Stimulated activated CD8-positive, alpha-beta memory T cell treated with anti-CD3 and anti-CD28 coated beads, Interleukin-15, amount 100 ng/mL, for 24 hours (primary cell): ENCODE results near the gene DPY19L1.
"Not testable (repeated sequence)": the region's sequence is repeated elsewhere in the genome, so short reads cannot be mapped to it uniquely, and the experiment has no call there.

Experiments
- DNase-seq: peaks from one replicate; pipeline ENCODE4 v3.0.0-alpha.2; 2020; ENCODE audit warnings: low read depth

The DPY19L1 gene

DNA sequence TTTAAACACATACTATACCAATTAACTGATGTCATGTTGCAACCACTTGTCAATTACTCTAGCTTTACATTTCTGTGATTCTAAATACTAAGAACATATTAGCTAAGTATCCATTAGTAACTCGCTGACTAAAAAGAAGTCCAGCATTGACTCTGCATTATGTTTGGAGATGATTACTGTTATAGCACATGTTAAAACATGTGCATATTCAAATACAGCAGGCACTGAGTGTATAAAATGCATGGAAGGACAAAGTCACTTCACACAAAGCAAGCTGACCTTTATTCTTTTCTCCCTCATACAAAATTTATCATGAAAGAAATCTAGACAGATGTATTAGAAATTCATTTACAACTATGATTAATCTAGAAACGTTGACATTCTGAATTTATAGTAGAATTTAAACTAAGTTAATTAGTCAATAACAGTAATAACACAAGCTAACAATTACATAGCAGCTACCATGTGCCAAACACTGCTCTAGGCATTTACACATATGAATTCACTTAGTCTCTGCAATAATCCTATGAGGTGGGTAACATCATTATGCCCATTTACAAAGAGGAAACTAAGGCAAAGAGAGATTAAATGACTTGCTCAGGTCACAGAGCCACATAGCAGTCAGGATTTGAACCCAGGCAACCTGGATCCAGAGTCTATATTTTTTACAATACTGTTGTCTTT, 48.7 kb downstream of the DPY19L1 start:
- DNase-seq, result not testable (repeated sequence)

DNA sequence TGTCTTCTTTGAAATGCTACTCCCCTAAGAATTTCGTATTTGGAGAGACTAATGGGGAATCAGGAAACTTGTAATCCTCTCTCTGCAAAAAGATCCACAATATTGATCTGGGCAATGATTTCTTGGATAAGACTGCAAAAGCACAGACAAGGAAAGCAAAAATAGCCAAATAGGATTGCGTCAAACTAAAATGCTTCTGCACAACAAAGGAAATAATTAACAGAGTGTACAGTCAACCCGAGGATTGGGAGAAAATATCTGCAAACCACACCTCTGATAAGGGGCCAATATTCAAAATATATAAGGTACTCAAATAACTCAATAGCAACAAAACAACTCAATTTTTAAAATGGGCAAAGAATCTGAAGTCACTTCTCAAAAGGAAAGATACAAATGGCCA, 52.1 kb downstream of the DPY19L1 start:
- not testable (repeated sequence) for DNase-seq

DNA sequence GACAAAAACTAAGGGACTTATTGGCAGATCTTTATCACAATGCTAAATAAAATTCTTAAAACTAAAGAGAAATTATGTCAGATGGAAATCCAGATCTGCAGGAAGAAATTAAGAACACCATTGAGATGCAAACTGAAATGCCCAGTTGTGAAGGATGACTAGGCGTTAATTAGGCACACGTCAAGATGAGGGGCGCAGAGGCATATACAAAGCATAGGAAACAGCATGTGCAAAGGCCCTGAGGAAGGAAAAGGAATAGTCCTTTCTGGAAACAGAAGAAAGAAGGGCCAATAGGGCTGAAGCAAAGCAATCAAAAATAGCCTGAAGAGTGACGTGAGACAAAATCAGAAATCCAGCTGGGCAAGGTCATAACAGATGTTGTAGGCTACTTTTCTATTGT, 53.1 kb downstream of the DPY19L1 start:
- not testable (repeated sequence) for DNase-seq

- DNase-seq, result no peak
Observed at GRCh38 chr7:34982371-34983019, 54.8 kb downstream of the DPY19L1 start.

GRCh38 chr7:34979124-34979523, 58.2 kb downstream of the DPY19L1 start:
- not testable (repeated sequence) for DNase-seq

- DNase-seq, result no peak
Observed at GRCh38 chr7:34973400-34973760, 63.9 kb downstream of the DPY19L1 start.

DNA sequence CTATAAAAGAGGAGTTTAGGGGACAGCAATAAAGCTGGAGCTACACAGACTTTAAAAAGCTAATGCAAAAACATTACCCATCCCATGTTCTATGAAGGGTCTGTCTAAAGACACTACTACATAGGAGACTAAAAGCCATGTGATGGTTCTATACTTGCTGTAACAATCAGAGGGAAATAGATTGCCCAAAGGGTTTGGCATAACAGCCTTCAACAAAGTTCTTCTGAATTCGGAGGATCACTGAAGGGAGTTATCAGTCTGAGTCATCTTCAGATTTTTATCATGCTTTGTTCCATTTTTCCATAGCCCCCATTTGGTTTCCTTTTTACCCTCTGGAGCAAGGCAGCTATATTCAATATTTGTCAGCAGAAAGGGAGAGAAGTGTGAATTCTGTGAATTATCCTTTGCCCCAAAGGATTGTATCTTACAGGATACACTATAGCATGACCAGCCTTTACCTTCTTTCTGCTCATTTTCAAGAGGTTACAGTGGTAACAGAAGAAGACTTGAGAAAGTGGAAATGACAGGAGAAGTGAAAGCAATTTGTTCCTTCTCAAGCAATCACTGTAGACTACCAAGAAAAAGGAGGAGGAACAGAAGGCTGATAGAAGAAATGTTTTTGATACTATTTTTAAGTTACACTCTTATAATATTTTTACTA, 64.4 kb downstream of the DPY19L1 start:
- DNase-seq, result not testable (repeated sequence)

GRCh38 chr7:34967818-34968217, 69.5 kb downstream of the DPY19L1 start:
- not testable (repeated sequence) for DNase-seq

DNA sequence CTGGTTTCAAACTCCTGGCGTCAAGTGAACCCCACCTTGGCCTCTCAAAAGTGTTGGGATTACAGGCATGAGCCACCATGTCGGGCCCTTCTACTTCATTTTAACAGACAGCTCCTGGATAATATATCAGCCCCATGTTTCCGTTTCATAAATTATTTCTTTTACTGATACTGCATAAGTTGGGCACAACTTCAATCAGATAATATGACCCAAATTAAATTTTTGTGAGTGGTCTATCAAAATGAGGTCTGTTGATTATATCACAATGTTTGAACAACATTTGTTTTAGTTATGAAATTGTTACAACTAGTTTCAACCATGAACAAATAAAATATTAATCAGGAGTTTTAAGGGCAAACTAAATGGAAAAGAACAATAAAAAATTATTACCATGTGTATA, 70.8 kb downstream of the DPY19L1 start:
- DNase-seq, result not testable (repeated sequence)

DNA sequence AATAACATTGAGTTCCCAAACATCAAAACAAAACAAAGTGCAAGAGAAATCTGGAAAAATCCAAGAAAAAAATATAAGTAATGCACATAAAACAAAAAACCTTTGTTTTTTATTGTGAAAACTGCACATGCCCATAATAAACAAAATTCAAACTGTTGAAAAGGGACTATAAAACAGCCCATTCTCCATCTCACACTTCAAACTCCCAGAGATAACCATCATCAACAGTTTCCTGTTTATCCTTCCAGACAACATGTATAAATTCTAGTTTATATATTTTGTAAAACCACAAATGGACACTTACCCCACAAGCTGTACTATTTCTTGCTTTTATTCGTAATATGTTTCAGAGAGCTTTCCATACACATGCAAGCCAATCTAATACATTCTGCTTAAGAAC, 79.3 kb downstream of the DPY19L1 start:
- no peak for DNase-seq

GRCh38 chr7:34952822-34953221, 84.5 kb downstream of the DPY19L1 start:
- DNase-seq, result no peak

DNA sequence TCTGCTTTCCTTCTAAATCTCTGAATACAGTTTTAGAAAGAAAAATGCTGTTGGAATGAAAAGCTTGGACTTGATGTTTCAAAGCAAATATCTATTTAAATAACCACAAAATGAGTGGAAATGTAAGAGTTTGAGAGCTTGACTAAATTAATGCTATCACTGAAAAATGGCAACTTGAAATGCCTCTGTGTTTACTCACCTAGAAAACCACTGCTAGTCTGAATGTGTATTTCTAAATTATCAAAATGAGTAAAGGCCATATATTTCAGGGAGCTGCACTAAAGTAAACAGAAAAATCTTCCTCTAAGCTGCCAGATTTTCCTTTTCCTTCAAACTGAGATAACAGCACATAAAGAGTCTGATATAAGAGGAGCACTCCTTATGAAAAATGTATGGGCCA, 87.9 kb downstream of the DPY19L1 start:
- DNase-seq, result no peak

GRCh38 chr7:34947427-34947826, 89.9 kb downstream of the DPY19L1 start:
- not testable (repeated sequence) for DNase-seq

DNA sequence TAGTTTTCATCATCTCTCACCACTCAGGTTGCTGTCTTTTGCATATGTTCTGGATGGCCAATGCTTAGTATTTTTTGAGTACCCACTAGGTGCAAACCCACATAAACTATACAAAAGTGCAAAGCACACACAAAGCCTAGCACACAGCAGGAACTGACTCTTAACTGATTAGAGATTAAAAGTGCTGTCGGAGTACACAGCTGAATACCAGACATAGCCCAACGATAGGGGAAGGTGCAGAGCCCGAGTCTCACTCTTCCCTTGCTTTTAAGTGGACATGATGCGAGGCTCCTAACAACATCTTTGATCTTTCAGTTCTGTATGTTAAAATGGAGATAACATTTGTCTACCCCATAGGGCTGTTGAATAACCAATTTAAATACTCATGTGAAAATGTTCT, 90.8 kb downstream of the DPY19L1 start:
- DNase-seq, result no peak

GRCh38 chr7:34945894-34946477, 91.3 kb downstream of the DPY19L1 start:
- not testable (repeated sequence) for DNase-seq

- no peak for DNase-seq
Observed at GRCh38 chr7:34939175-34939574, 98.1 kb downstream of the DPY19L1 start.

GRCh38 chr7:34935735-34936165, 101.5 kb downstream of the DPY19L1 start:
- not testable (repeated sequence) for DNase-seq

DNA sequence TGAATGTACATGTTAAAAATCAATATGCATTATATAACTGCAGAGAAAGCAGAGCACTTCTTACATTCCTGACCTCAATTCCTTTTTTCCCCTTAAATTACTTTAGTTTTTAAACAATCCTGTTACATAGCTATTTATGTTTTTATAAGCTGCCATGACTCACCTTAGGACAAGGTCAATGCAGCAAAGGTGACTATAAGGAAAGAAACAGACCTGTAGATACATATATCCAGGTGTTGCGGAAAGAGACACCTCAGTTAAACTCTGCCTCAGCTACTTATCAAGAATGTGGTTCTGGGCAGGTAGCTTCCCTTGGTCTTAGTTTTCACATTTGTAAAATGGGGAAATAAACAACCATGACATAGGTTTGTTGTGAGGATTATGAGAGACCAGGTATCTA, 105.5 kb downstream of the DPY19L1 start:
- no peak for DNase-seq

DNA sequence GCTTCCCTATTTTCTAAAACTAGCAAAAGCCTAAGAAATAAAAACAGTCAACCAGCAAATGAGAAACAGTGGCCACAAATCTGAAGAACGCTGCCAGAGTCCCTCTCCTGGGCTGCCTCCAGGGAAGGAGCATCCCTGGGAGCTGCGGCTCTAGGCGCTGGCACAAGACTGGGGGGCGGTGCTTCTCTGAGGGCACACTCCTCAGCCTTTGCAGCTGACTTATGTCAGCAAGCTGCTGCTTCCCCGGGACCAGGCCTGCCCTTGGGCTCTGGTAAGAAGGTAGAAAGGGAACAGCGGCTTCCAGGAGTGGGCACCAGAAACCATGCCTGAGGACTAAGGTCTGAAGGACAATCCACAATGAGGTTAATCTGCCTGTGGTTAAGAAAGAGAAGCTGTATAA, 107.5 kb downstream of the DPY19L1 start:
- DNase-seq, result not testable (repeated sequence)

DNA sequence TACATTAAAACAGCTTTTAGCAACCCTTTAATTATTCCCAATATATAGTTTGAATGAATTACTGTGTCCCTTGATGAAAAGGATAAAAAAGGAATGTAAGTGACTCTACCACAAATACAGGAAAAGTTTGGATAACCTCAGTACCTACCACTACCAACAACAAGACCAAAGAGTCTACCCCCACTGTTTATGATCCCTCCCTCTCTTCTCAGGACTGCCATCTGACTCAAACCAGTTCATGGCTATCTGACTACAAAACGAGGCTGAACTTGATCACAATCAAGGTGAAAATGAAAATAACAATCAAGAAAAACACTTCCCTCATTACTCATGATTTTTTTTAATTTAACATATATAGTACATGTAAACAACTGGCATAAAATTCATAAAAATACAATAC, 108.7 kb downstream of the DPY19L1 start:
- no peak for DNase-seq

DNA sequence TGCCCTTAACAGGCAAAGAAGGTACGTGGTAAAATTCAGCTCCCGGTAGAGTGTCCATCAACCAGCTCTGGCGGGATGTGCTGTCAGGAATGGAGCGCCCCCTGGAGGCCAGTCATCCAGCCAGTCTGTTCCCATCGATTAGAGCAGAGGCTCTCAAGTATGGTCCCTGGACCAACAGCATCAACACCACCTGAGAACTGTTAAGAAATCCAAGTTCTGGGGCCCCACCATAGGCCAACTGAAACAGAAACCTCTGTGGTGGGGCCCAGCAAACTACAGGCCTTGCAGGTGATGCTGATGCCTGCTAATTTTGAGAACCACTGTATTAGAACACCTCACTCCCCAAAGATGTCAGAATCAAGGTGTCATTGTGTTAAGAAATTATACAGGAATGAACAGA, 109.2 kb downstream of the DPY19L1 start:
- DNase-seq, result peak; percentile 13

- DNase-seq, result not testable (repeated sequence)
Observed at GRCh38 chr7:34920470-34920869, 116.8 kb downstream of the DPY19L1 start.

GRCh38 chr7:34919038-34919437, 118.2 kb downstream of the DPY19L1 start:
- DNase-seq, result not testable (repeated sequence)
